Neutrophil (primary cell): Measurements from ENCODE around the gene GGN.

Experiments
- H3K27ac ChIP-seq: fragments of 200-600 bp; sonication (generic); 2 replicates; pipeline ENCODE4 v1.5.1; 2016; ENCODE audit warnings: mild to moderate bottlenecking, moderate library complexity
- H3K27me3 ChIP-seq: fragments of 200-600 bp; sonication (generic); 2 replicates; pipeline ENCODE4 v1.6.0; 2016; ENCODE audit warnings: mild to moderate bottlenecking
- H3K36me3 ChIP-seq: fragments of 200-600 bp; sonication (generic); 2 replicates; pipeline ENCODE4 v1.5.1; 2017
- H3K4me1 ChIP-seq, 2 experiments: fragments of 200-600 bp in 1 of 2; sonication (generic) in 1 of 2; 1 replicate in 1 of 2; 2 replicates in 1 of 2; pipeline versions ENCODE4 v1.5.1 to v1.6.1; 2013 to 2016; ENCODE audit warnings: low read depth in 1 of 2, low read length in 1 of 2, mild to moderate bottlenecking in 1 of 2, moderate library complexity in 1 of 2; ENCODE audit not compliant: control insufficient read depth in 1 of 2, insufficient read depth in 1 of 2
- H3K4me3 ChIP-seq, 2 experiments: fragments of 200-600 bp in 1 of 2; sonication (generic) in 1 of 2; 1 replicate in 1 of 2; 2 replicates in 1 of 2; pipeline ENCODE4 v1.5.1; 2013 to 2016; ENCODE audit warnings: low read depth in 1 of 2, low read length in 1 of 2, mild to moderate bottlenecking in 1 of 2, moderate library complexity in 1 of 2
- H3K9me3 ChIP-seq: fragments of 200-600 bp; sonication (generic); 2 replicates; pipeline ENCODE4 v1.5.1; 2016
- TF ChIP-seq, protein P1 (sequence below): fragments of 200-600 bp; sonication (generic); IDR thresholded peaks from 2 replicates; pipeline ENCODE4 v1.5.1; 2016; ENCODE audit warnings: antibody characterized with exemption

Gene GGN

DNA sequence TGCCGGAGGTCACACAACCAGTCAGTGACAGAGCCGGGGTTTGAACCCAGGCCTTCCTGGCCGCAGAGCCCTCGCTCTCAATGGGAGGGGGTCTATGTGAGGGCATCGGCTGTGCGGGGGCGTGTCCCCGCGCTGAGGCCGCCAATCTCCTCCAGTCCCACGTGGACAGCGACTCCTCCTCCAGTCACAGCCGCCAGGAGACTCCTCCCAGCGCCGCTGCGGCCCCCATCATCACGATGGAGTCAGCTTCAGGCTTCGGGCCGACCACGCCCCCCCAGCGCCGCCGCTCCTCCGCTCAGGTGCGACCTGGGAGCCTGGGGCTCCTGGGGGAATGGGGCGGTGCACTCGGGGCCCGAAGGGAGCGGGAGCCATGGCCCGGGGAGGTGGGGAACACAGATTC, 6.7 kb upstream of the GGN start:
- Histone ChIP-seq H3K4me3 (no peak overlapping the region), H3K4me1 (no peaks in the 10 kb centered on the region), H3K27me3 (peaks cover 100% of the 10 kb centered on the region), H3K9me3 (no peaks in the 10 kb centered on the region), H3K36me3 (no peaks in the 10 kb centered on the region), H3K27ac (no peak overlapping the region)
- TF ChIP-seq, protein P1, sequence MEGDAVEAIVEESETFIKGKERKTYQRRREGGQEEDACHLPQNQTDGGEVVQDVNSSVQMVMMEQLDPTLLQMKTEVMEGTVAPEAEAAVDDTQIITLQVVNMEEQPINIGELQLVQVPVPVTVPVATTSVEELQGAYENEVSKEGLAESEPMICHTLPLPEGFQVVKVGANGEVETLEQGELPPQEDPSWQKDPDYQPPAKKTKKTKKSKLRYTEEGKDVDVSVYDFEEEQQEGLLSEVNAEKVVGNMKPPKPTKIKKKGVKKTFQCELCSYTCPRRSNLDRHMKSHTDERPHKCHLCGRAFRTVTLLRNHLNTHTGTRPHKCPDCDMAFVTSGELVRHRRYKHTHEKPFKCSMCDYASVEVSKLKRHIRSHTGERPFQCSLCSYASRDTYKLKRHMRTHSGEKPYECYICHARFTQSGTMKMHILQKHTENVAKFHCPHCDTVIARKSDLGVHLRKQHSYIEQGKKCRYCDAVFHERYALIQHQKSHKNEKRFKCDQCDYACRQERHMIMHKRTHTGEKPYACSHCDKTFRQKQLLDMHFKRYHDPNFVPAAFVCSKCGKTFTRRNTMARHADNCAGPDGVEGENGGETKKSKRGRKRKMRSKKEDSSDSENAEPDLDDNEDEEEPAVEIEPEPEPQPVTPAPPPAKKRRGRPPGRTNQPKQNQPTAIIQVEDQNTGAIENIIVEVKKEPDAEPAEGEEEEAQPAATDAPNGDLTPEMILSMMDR = no peak

DNA sequence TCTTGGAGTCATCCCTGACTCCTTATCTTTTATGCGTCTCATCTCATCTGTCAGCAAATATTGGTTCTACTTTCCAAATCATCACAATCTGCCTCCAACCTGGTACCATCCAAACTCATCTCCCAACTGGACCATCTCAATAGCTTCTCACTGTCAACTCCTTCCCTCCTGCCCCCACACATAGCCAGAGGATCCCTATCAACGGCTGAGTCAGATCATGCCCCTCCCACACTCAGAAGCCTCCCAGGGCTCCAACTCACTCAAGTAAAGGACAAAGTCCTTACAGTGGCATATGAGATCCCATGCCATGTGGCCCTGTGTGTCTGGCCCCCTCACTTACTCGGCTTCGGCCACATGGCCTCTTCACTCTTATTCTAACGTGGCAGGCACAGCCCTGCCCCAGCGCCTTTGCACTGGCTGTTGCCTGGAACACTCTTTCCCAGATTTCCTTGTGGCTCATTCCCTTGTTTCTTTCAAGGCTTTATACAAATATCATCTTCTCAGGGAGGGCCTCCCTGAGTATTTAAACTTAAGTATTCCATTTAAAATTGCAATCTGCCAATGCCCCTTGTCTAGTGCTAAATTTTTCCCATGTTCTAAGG, 5.0 kb upstream of the GGN start:
- Histone ChIP-seq H3K27ac (no peak overlapping the region), H3K4me3 (no peak overlapping the region), H3K27me3 (peaks cover 100% of the 10 kb centered on the region), H3K9me3 (no peaks in the 10 kb centered on the region), H3K4me1 (peaks cover 5 to 11% of the 10 kb centered on the region in 2 experiments), H3K36me3 (no peaks in the 10 kb centered on the region)
- TF ChIP-seq, protein P1 = no peak

DNA sequence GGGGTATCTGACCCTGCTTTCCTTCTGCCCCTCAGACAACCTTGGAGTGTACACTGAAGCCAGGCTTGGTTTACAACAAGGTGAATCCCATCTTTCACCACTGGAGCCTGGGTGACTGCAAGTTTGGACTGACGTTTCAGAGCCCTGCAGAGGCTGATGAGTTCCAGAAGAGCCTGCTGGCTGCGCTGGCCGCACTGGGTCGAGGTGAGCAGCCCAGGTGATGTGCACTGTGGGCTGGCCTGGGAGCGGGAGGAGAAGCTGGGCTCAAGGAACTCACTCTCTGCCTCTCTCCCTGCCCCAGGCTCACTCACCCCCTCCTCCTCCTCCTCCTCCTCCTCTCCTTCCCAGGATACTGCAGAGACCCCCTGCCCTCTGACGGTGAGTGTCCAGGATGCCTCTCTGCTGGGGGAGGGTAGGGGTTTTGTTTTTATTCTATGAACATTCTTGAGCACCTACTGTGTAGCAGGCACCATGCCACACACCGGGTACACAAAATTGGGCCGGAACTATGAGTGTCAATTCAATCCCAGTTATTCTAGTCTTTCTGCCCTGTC, 4.2 kb upstream of the GGN start:
- Histone ChIP-seq H3K4me3 (no peak overlapping the region), H3K4me1 (peaks cover 13 to 19% of the 10 kb centered on the region in 2 experiments)

DNA sequence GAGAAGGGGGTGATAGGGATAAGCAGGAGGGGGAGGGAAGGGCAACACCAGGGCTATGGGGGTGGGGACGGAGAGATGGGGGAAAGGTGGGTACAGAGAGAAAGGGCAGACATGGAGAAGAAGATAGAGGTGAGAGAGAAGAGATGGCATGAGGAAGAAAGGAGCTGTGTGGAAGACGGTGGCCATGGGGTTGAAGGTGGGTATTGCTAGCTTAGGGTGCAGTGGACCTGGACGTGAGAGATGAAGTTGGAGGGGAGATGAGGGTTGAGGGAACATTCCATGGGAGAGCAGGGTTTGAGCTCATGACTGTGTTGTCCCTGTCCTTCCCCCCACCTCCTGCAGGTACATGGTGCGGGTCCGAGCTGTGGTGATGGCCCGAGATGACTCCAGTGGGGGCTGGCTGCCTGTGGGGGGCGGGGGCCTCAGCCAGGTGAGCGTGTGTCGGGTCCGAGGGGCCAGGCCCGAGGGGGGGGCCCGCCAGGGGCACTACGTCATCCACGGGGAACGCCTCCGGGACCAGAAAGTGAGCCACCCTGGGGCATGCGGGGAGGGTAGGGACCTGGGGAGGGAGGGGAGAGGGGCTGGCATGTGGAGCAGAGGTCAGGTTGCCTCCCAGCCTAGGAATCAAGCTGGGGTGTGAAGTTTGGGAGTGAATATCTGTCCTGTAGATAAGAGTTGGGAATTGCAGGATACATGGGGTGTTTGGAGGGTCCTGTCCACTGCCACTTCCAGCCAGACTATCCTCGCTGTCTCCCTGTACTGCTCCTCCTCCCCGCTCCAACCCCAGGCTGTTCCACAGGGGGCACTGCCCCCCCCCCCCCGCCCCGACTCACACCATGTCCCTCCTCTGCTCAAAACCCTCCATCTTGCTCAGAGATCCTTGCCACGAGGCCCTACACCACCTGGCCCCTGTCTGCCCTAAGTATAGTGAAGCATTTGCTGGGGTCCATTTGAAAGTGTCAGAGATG, 2.4 kb upstream of the GGN start:
- TF ChIP-seq, protein P1 = no peak
- H3K27ac ChIP-seq = no peak overlapping the region
- no peaks in the 10 kb centered on the region for H3K9me3 ChIP-seq
- H3K27me3 ChIP-seq = peaks cover 100% of the 10 kb centered on the region
- no peak overlapping the region for H3K4me3 ChIP-seq
- peaks cover 24 to 26% of the 10 kb centered on the region in 2 experiments for H3K4me1 ChIP-seq
- peaks cover 4% of the 10 kb centered on the region for H3K36me3 ChIP-seq

More for the DNA sequence above, 4.2 kb upstream of the GGN start:
- TF ChIP-seq, protein P1 = no peak
- H3K9me3 ChIP-seq = no peaks in the 10 kb centered on the region
- peaks cover 100% of the 10 kb centered on the region for H3K27me3 ChIP-seq
- H3K36me3 ChIP-seq = no peaks in the 10 kb centered on the region
- no peak overlapping the region for H3K27ac ChIP-seq

DNA sequence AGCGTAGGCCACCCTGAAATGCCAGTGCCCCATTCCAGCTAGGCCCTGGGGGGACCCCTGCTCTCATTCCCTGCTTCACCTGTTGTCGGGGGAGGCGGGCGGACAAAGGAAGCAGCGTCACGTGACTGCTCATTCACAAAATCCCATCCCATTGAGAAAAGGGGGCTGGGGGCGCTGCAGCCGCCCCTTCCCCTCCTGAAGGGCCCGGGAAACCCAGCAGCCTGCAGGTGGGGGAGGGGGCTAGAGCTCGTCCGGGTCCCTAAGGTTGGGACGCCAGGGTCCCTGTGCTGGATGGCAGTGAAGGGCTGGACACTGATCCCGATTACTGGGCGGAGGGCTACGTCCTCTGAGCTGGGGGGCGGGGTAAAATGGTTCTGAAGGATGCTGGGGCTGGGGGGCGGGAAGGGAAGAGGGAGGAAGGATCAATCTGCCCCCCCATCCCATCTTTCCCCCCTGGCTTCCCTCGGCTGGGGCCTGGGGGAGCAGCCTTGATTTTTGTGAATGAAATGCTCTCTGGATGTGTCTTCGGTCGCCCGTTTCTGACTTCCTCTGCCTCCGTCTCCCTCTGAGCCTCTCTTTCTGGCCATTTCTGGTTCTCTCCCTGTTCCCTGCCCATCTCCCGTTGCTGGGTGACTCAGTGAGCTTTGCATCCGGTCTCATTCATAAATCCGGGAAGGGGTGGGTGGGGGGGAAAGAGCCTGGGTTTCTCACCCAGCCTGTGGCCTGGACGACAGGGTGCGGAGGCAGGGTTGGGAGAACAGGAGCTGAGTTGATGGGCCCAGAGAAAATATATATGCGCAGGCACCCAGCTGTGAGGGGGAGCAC, 1.5 kb upstream of the GGN start:
- H3K9me3 ChIP-seq = no peaks in the 10 kb centered on the region
- no peak overlapping the region for H3K27ac ChIP-seq
- peaks cover 12% of the 10 kb centered on the region for H3K36me3 ChIP-seq
- H3K4me3 ChIP-seq = no peak overlapping the region
- TF ChIP-seq, protein P1 = no peak
- H3K4me1 ChIP-seq = peaks cover 24 to 26% of the 10 kb centered on the region in 2 experiments
- H3K27me3 ChIP-seq = peaks cover 97% of the 10 kb centered on the region
